Suprapubic skin (tissue), 4 donors: ENCODE data around the gene FKBP8.

Experiments used
- CTCF ChIP-seq, 2 donors: fragments of 200-600 bp in 1 of 2; fragments of 450-650 bp in 1 of 2; sonication (generic) in 1 of 2; IDR thresholded peaks; one replicate each; pipeline ENCODE4 v1.5.1; 2016 to 2019; ENCODE audit warnings: antibody characterized with exemption in 2 of 2, mild to moderate bottlenecking in 1 of 2, moderate library complexity in 1 of 2
- EP300 ChIP-seq: sonication (generic); formaldehyde crosslinking; IDR thresholded peaks from one replicate; pipeline ENCODE4 v1.6.1; 2017; ENCODE audit warnings: antibody characterized with exemption
- POLR2A ChIP-seq, 2 donors: fragments of 450-650 bp; IDR thresholded peaks; one replicate each; pipeline ENCODE4 v1.6.1; 2017; ENCODE audit warnings: antibody characterized with exemption in 2 of 2, mild to moderate bottlenecking in 2 of 2, moderate library complexity in 2 of 2
- POLR2AphosphoS5 ChIP-seq, 3 donors: sonication (generic); formaldehyde crosslinking; IDR thresholded peaks; one replicate each; pipeline ENCODE4 v1.6.1; 2017; ENCODE audit warnings: antibody characterized with exemption in 3 of 3

DNA sequence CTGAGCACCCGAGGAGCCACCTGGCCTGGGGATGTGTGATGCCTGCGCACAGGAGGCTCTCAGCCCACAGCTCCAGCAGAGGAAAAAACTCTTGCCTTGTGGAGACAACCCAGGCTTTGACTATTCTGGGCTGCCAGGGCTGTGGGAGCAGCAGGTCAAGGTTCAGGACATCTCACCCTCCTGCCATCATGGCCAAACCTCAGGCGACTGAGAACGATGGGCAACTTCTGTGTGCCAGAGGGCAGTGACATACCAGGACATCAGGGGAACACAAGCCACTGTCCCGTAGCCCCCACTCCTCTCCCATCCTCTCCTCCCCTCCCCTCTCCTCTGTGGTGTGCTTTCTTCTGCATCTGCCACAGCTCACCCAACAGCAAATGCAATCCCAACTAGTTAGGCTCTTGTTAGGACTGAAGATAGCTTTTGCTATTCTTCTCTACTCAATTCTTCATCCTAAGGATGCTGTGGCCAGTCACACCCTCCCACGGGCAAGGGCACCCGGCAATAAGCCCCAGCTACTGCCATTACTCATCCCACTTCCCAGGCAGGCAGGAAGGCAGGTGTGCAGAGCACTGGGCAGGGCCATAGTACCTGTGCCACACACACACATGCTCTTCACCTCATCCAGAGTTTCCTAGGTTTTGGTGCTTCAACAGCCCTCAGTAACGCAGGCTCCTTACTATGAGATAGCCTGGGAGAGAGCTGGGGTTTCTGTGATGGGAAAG is 38.3 kb downstream of the FKBP8 start:
- TF ChIP-seq CTCF (IDR thresholded peaks at IDR 0.05) (no peak), POLR2AphosphoS5 (IDR thresholded peaks at IDR 0.05) (no peak), POLR2A (IDR thresholded peaks at IDR 0.05) (no peak), EP300 (no peak)
